OCI-LY1 (cell line): ENCODE measurements around the gene TRIM37.

Source experiments
- H2AFZ ChIP-seq: fragments of 200-600 bp; sonication (generic), shearing (Covaris generic); 2 replicates; pipeline ENCODE4 v1.6.0; 2014; ENCODE audit warnings: antibody characterized with exemption, mild to moderate bottlenecking, low read length
- H3F3A ChIP-seq: fragments of 200-600 bp; sonication (generic), shearing (Covaris generic); 2 replicates; pipeline ENCODE4 v1.6.0; 2014; ENCODE audit warnings: mild to moderate bottlenecking, antibody characterized with exemption, low read length, moderate library complexity; ENCODE audit not compliant: insufficient read depth
- H3K27ac ChIP-seq: fragments of 200-600 bp; sonication (generic); 2 replicates; pipeline ENCODE4 v1.5.1; 2014; ENCODE audit warnings: low read length, mixed run types, mild to moderate bottlenecking, low read depth; ENCODE audit not compliant: poor library complexity, severe bottlenecking
- H3K27me3 ChIP-seq: fragments of 200-600 bp; sonication (generic); 2 replicates; pipeline ENCODE4 v1.6.0; 2014; ENCODE audit warnings: antibody characterized with exemption, mild to moderate bottlenecking, low read length, moderate library complexity; ENCODE audit not compliant: insufficient read depth
- H3K36me3 ChIP-seq: fragments of 200-600 bp; sonication (generic); 2 replicates; pipeline ENCODE4 v1.6.1; 2014; ENCODE audit warnings: mild to moderate bottlenecking, antibody characterized with exemption, low read length, moderate library complexity, mixed read lengths; ENCODE audit not compliant: insufficient read depth
- H3K4me1 ChIP-seq: fragments of 200-600 bp; sonication (generic); 2 replicates; pipeline ENCODE4 v1.5.1; 2014; ENCODE audit warnings: mild to moderate bottlenecking, low read length, moderate library complexity; ENCODE audit not compliant: insufficient read depth, severe bottlenecking
- H3K4me2 ChIP-seq: fragments of 200-600 bp; sonication (generic), shearing (Covaris generic); 2 replicates; pipeline ENCODE4 v1.6.1; 2014; ENCODE audit warnings: low read length
- H3K4me3 ChIP-seq: fragments of 200-600 bp; sonication (generic); 2 replicates; pipeline ENCODE4 v1.5.1; 2014; ENCODE audit warnings: low read length, low read depth, mild to moderate bottlenecking, mixed read lengths; ENCODE audit not compliant: poor library complexity, severe bottlenecking
- H3K79me2 ChIP-seq: fragments of 200-600 bp; shearing (Covaris generic); 2 replicates; pipeline ENCODE4 v1.6.1; 2016; ENCODE audit warnings: mixed run types, low read length, mixed read lengths; ENCODE audit not compliant: insufficient read depth
- H3K9ac ChIP-seq: fragments of 200-600 bp; sonication (generic), shearing (Covaris generic); 2 replicates; pipeline ENCODE4 v1.6.1; 2014; ENCODE audit warnings: mild to moderate bottlenecking, low read length, mixed read lengths
- H3K9me2 ChIP-seq: fragments of 200-600 bp; sonication (generic), shearing (Covaris generic); 2 replicates; pipeline ENCODE4 v1.6.1; 2014; ENCODE audit warnings: low read depth, mild to moderate bottlenecking, low read length, mixed read lengths
- H3K9me3 ChIP-seq: fragments of 200-600 bp; shearing (Covaris generic); 2 replicates; pipeline ENCODE4 v1.6.1; 2014; ENCODE audit warnings: low read length, mixed read lengths
- H4K20me1 ChIP-seq: fragments of 200-600 bp; sonication (generic), shearing (Covaris generic); 2 replicates; pipeline ENCODE4 v1.6.0; 2016; ENCODE audit warnings: mild to moderate bottlenecking, low read length; ENCODE audit not compliant: insufficient read depth
- EZH2 ChIP-seq: fragments of 200-600 bp; sonication (generic), shearing (Covaris generic); IDR thresholded peaks from 2 replicates; pipeline ENCODE4 v1.8.0; 2017; ENCODE audit warnings: borderline replicate concordance, mixed run types, mild to moderate bottlenecking, antibody characterized with exemption, low read length, moderate library complexity, mixed read lengths
- TF ChIP-seq, protein P1 (sequence below): fragments of 200-600 bp; sonication (generic), shearing (Covaris generic); IDR thresholded peaks from 2 replicates; pipeline ENCODE4 v1.5.1; 2017; ENCODE audit warnings: mild to moderate bottlenecking, antibody characterized with exemption, low read length, moderate library complexity, mixed read lengths

Gene TRIM37

DNA sequence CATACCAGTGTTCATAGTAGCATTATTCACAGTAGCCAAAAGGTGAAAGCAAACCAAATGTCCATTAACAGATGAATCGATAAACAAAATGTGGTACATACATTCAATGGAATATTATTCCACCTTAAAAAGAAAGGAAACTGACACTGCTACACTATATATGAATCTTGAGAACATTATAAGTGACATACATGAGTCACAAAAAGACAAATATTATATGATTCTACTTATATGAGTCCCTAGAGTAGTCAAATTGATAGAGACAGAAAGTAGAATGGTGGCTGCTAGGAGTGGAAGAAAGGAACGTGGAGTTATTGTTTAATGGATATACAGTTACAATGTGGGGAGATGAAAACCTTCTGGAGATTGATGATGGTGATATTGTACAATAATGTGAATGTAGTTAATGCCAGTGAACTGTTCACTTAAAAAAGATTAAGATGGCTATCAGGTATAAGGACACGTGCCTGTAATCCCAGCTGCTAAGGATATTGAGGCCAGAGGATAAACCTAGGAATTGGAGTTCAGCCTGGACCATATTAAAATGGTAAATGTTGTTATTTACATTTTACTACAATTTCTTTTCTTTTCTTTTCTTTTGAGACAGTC lies 20.2 kb upstream of the TRIM37 start:
- Histone ChIP-seq H3K4me1 (no peaks in the 10 kb centered on the region), H3K27ac (no peak overlapping the region), H3K79me2 (peaks cover 25% of the 10 kb centered on the region), H3K9me2 (no peaks in the 10 kb centered on the region), H3K36me3 (peaks cover 51% of the 10 kb centered on the region), H3K4me2 (no peak overlapping the region), H2AFZ (no peak overlapping the region), H3K27me3 (no peaks in the 10 kb centered on the region), H3K4me3 (no peak overlapping the region), H3K9ac (no peak overlapping the region), H3K9me3 (no peaks in the 10 kb centered on the region), H3F3A (no peaks in the 10 kb centered on the region), H4K20me1 (no peaks in the 10 kb centered on the region)
- no peak for TF ChIP-seq EZH2
- TF ChIP-seq, protein P1, sequence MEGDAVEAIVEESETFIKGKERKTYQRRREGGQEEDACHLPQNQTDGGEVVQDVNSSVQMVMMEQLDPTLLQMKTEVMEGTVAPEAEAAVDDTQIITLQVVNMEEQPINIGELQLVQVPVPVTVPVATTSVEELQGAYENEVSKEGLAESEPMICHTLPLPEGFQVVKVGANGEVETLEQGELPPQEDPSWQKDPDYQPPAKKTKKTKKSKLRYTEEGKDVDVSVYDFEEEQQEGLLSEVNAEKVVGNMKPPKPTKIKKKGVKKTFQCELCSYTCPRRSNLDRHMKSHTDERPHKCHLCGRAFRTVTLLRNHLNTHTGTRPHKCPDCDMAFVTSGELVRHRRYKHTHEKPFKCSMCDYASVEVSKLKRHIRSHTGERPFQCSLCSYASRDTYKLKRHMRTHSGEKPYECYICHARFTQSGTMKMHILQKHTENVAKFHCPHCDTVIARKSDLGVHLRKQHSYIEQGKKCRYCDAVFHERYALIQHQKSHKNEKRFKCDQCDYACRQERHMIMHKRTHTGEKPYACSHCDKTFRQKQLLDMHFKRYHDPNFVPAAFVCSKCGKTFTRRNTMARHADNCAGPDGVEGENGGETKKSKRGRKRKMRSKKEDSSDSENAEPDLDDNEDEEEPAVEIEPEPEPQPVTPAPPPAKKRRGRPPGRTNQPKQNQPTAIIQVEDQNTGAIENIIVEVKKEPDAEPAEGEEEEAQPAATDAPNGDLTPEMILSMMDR = no peak

DNA sequence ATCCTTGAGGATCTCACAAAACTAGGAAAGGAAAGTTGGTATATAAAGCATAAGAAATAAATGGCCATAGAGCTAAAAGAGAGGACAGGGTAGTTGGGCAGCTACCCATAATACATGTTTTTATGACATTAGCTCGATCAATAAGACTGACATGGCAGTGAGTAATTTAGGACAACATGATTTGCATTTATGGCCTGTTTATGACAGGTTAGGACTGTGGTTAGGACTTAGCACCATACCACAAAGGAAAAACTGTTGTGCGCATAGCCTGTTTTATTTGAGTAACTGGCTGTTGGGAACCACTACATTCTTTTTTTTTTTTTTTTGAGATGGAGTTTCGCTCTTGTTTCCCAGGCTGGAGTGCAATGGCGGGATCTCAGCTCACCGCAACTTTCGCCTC lies 18.0 kb upstream of the TRIM37 start:
- Histone ChIP-seq H3K27ac (no peak overlapping the region), H3K27me3 (no peaks in the 10 kb centered on the region), H2AFZ (no peak overlapping the region), H3K4me3 (no peak overlapping the region), H3F3A (no peaks in the 10 kb centered on the region), H3K36me3 (peaks cover 60% of the 10 kb centered on the region), H3K9me3 (no peaks in the 10 kb centered on the region), H3K4me2 (no peak overlapping the region), H3K79me2 (peaks cover 10% of the 10 kb centered on the region; the same call in 1 of the 2 replicates), H3K4me1 (no peaks in the 10 kb centered on the region), H3K9me2 (no peaks in the 10 kb centered on the region), H4K20me1 (no peaks in the 10 kb centered on the region), H3K9ac (no peak overlapping the region)
- TF ChIP-seq, protein P1 = no peak
- no peak for TF ChIP-seq EZH2

DNA sequence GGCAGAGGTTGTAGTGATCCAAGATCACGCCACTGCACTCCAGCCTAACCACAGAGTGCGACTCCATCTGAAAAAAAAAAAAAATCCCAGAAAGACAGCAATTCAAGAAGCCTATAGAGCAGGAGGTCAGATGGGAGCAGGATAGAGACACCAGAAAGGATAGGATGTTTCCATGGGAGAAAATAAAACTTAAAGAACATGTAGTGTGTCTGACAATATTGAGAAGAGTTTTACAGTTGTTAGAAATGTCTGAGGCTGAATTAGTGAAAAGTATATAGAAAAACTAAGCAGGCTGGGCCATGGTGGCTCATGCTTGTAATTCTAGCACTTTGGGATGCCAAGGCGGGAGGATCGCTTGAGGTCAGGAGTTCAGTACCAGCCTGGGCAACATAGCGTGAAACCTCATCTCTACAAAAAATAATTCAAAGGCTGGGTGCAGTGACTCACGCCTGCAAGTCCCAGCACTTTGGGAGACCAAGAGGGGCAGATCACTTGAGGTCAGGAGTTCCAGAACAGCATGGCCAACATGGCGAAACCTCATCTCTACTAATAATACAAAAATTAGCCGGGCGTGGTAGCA lies 15.3 kb upstream of the TRIM37 start:
- Histone ChIP-seq H2AFZ (no peak overlapping the region), H3K27ac (no peak overlapping the region), H3K79me2 (peaks cover 22% of the 10 kb centered on the region; the same call in 1 of the 2 replicates), H3K4me3 (no peak overlapping the region), H3K9me3 (no peaks in the 10 kb centered on the region), H3K4me1 (no peaks in the 10 kb centered on the region), H3K36me3 (peaks cover 53% of the 10 kb centered on the region), H3K9me2 (no peaks in the 10 kb centered on the region), H3K4me2 (no peak overlapping the region), H4K20me1 (no peaks in the 10 kb centered on the region), H3K9ac (no peak overlapping the region), H3K27me3 (no peaks in the 10 kb centered on the region), H3F3A (no peaks in the 10 kb centered on the region)
- TF ChIP-seq EZH2 = no peak
- TF ChIP-seq, protein P1 = no peak
